ENCODE data around the gene PGPEP1. TPM values are rescaled to one million over a fixed set of nuclear protein-coding genes. Genes with fewer than 3 reads are reported as not detected.
"Not testable (repeated sequence)": the region's sequence is repeated elsewhere in the genome, so short reads cannot be mapped to it uniquely, and the experiment has no call there.

Gene PGPEP1
- total RNA-seq, 8 experiments from 2014 or later = 8.2 to 42.8 (median 17.1) TPM

- no peak for ATAC-seq (replicated peaks in 6 of 8)
- in situ Hi-C loops (cut with MboI; ENCODE audit: low pct_unique_long_range_greater_than_20kb in 2 of 9, low sequenced_read_pairs in 9 of 9, unreplicated experiment in 9 of 9) = no loop called here
Observed at GRCh38 chr19:18393836-18394235, 53.4 kb downstream of the PGPEP1 start.

GRCh38 chr19:18396471-18397241, 56.3 kb downstream of the PGPEP1 start:
- in situ Hi-C loops (cut with MboI; ENCODE audit: low pct_unique_long_range_greater_than_20kb in 2 of 9, low sequenced_read_pairs in 9 of 9, unreplicated experiment in 9 of 9) = no loop called here
- H3K27ac ChIP-seq = no peak overlapping the region
- peak overlapping the region in 1 of 5 donors; percentile 20 for H3K4me3 ChIP-seq
- peaks cover 9 to 20% of the 10 kb centered on the region in 2 donors for H3K4me1 ChIP-seq (replicated peaks in 1 of 2)
- peak in 1 of 8 experiments; percentile 3 for ATAC-seq (replicated peaks in 6 of 8)
- 39 to 92% (median 67%) methylated on average over 2 to 13 of the region's 37 CpGs; no CpG with 5 or more reads in 3 of the 10 experiments for WGBS, 10 experiments

More at GRCh38 chr19:18393836-18394235, 53.4 kb downstream of the PGPEP1 start:
- Histone ChIP-seq H3K4me3 (no peak overlapping the region), H3K4me1 (replicated peaks in 1 of 2) (peaks cover 9 to 15% of the 10 kb centered on the region in 2 donors), H3K27ac (no peak overlapping the region)
- WGBS, 10 experiments = 8 to 92% (median 71%) methylated on average over 1 to 5 of the region's 7 CpGs; no CpG with 5 or more reads in 3 of the 10 experiments

- Histone ChIP-seq H3K27ac (peak within 1 kb of the TSS in 1 of 2 donors; percentile 4), H3K4me1 (replicated peaks in 1 of 2) (peaks cover 9 to 27% of the 10 kb centered on the region in 2 donors), H3K4me3 (peak within 1 kb of the TSS in 2 of 5 donors; percentile 3 to 20)
- in situ Hi-C loops (cut with MboI; ENCODE audit: low pct_unique_long_range_greater_than_20kb in 2 of 9, low sequenced_read_pairs in 9 of 9, unreplicated experiment in 9 of 9) = no loop called here
- ATAC-seq (replicated peaks in 6 of 8) = peak; percentile 4 to 77 (median 56)
- WGBS, 10 experiments = 0 to 55% (median 20%) methylated on average over 2 to 25 of the region's 33 CpGs; no CpG with 5 or more reads in 2 of the 10 experiments
Observed at GRCh38 chr19:18397242-18398202, 57.1 kb downstream of the PGPEP1 start, which contains the start of gene LRRC25. Gene LRRC25, minus strand, starts transcription at chr19:18397622. Its CDS starts 659 bp downstream, at chr19:18396963.

GRCh38 chr19:18399008-18399407, 58.6 kb downstream of the PGPEP1 start:
- Histone ChIP-seq H3K27ac (no peak overlapping the region), H3K4me3 (no peak overlapping the region), H3K4me1 (replicated peaks in 1 of 2) (peaks cover 15 to 36% of the 10 kb centered on the region in 2 donors)
- 0 to 100% (median 89%) methylated on average over 1 to 4 of the region's 6 CpGs; no CpG with 5 or more reads in 5 of the 10 experiments for WGBS, 10 experiments
- peak in 4 of 8 experiments; percentile 39 to 68 (median 55) for ATAC-seq (replicated peaks in 6 of 8)
- in situ Hi-C loops (cut with MboI; ENCODE audit: low pct_unique_long_range_greater_than_20kb in 2 of 9, low sequenced_read_pairs in 9 of 9, unreplicated experiment in 9 of 9) = no loop called here

GRCh38 chr19:18401580-18402112, 61.2 kb downstream of the PGPEP1 start:
- peak in 7 of 8 experiments; percentile 20 to 91 (median 43) for ATAC-seq (replicated peaks in 6 of 8)
- H3K27ac ChIP-seq = no peak overlapping the region
- in situ Hi-C loops (cut with MboI; ENCODE audit: low pct_unique_long_range_greater_than_20kb in 2 of 9, low sequenced_read_pairs in 9 of 9, unreplicated experiment in 9 of 9) = loop anchor here in 2 of 9 experiments (10.0 kb wide), 1 partner anchor 47 kb away; no protein-coding TSS in a partner anchor
- H3K4me1 ChIP-seq (replicated peaks in 1 of 2) = peaks cover 14 to 33% of the 10 kb centered on the region in 2 donors
- H3K4me3 ChIP-seq = no peak overlapping the region
- 43 to 100% (median 70%) methylated on average over 1 to 4 of the region's 7 CpGs; no CpG with 5 or more reads in 4 of the 10 experiments for WGBS, 10 experiments

- not testable (repeated sequence) for H3K4me3 ChIP-seq; ATAC-seq (replicated peaks in 6 of 8); H3K27ac ChIP-seq
- in situ Hi-C loops (cut with MboI; ENCODE audit: low pct_unique_long_range_greater_than_20kb in 2 of 9, low sequenced_read_pairs in 9 of 9, unreplicated experiment in 9 of 9) = loop anchor here in 2 of 9 experiments (10.0 kb wide), 1 partner anchor 48 kb away; no protein-coding TSS in a partner anchor
- peaks cover 5 to 23% of the 10 kb centered on the region in 2 donors for H3K4me1 ChIP-seq (replicated peaks in 1 of 2)
- WGBS, 10 experiments = 64 to 86% (median 78%) methylated on average over 4 to 7 of the region's 18 CpGs; no CpG with 5 or more reads in 4 of the 10 experiments
Observed at GRCh38 chr19:18402455-18403248, 62.3 kb downstream of the PGPEP1 start.

GRCh38 chr19:18405754-18406153, 65.4 kb downstream of the PGPEP1 start:
- WGBS, 10 experiments = 81 to 100% (median 88%) methylated on average over 3 to 9 of the region's 11 CpGs; no CpG with 5 or more reads in 2 of the 10 experiments
- peaks cover 9 to 21% of the 10 kb centered on the region in 2 donors for H3K4me1 ChIP-seq (replicated peaks in 1 of 2)
- not testable (repeated sequence) for H3K4me3 ChIP-seq; ATAC-seq (replicated peaks in 6 of 8); H3K27ac ChIP-seq
- in situ Hi-C loops (cut with MboI; ENCODE audit: low pct_unique_long_range_greater_than_20kb in 2 of 9, low sequenced_read_pairs in 9 of 9, unreplicated experiment in 9 of 9) = loop anchor here in 2 of 9 experiments (10.0 kb wide), 1 partner anchor 51 kb away; no protein-coding TSS in a partner anchor

GRCh38 chr19:18406749-18407148, 66.4 kb downstream of the PGPEP1 start:
- no peak for ATAC-seq (replicated peaks in 6 of 8)
- 57 to 100% (median 95%) methylated on average over 1 to 8 of the region's 9 CpGs; no CpG with 5 or more reads in 3 of the 10 experiments for WGBS, 10 experiments
- in situ Hi-C loops (cut with MboI; ENCODE audit: low pct_unique_long_range_greater_than_20kb in 2 of 9, low sequenced_read_pairs in 9 of 9, unreplicated experiment in 9 of 9) = loop anchor here in 2 of 9 experiments (10.0 kb wide), 1 partner anchor 52 kb away; no protein-coding TSS in a partner anchor
- Histone ChIP-seq H3K4me3 (no peak overlapping the region), H3K27ac (no peak overlapping the region), H3K4me1 (replicated peaks in 1 of 2) (peaks cover 9 to 18% of the 10 kb centered on the region in 2 donors)

GRCh38 chr19:18408053-18408476, 67.7 kb downstream of the PGPEP1 start:
- in situ Hi-C loops (cut with MboI; ENCODE audit: low pct_unique_long_range_greater_than_20kb in 2 of 9, low sequenced_read_pairs in 9 of 9, unreplicated experiment in 9 of 9) = loop anchor here in 2 of 9 experiments (10.0 kb wide), 1 partner anchor 53 kb away; no protein-coding TSS in a partner anchor
- WGBS, 10 experiments = 0 to 80% (median 53%) methylated on average over 2 to 8 of the region's 10 CpGs; no CpG with 5 or more reads in 5 of the 10 experiments

GRCh38 chr19:18412610-18413239, 72.3 kb downstream of the PGPEP1 start:
- no peak for ATAC-seq (replicated peaks in 6 of 8)
- no peak overlapping the region for H3K4me3 ChIP-seq
- peaks cover 36 to 37% of the 10 kb centered on the region in 2 donors for H3K4me1 ChIP-seq (replicated peaks in 1 of 2)
- 60 to 89% (median 82%) methylated on average over 1 to 10 of the region's 16 CpGs; no CpG with 5 or more reads in 4 of the 10 experiments for WGBS, 10 experiments
- no peak overlapping the region for H3K27ac ChIP-seq
- in situ Hi-C loops (cut with MboI; ENCODE audit: low pct_unique_long_range_greater_than_20kb in 2 of 9, low sequenced_read_pairs in 9 of 9, unreplicated experiment in 9 of 9) = no loop called here

More at GRCh38 chr19:18408053-18408476, 67.7 kb downstream of the PGPEP1 start:
- ATAC-seq (replicated peaks in 6 of 8) = peak in 1 of 8 experiments; percentile 28
- peaks cover 6 to 7% of the 10 kb centered on the region in 2 donors for H3K4me1 ChIP-seq (replicated peaks in 1 of 2)
- H3K4me3 ChIP-seq = no peak overlapping the region
- H3K27ac ChIP-seq = no peak overlapping the region

Data from motor neuron (in vitro differentiated cells).